ENCODE measurements around the gene PUM1.

Gene PUM1

DNA sequence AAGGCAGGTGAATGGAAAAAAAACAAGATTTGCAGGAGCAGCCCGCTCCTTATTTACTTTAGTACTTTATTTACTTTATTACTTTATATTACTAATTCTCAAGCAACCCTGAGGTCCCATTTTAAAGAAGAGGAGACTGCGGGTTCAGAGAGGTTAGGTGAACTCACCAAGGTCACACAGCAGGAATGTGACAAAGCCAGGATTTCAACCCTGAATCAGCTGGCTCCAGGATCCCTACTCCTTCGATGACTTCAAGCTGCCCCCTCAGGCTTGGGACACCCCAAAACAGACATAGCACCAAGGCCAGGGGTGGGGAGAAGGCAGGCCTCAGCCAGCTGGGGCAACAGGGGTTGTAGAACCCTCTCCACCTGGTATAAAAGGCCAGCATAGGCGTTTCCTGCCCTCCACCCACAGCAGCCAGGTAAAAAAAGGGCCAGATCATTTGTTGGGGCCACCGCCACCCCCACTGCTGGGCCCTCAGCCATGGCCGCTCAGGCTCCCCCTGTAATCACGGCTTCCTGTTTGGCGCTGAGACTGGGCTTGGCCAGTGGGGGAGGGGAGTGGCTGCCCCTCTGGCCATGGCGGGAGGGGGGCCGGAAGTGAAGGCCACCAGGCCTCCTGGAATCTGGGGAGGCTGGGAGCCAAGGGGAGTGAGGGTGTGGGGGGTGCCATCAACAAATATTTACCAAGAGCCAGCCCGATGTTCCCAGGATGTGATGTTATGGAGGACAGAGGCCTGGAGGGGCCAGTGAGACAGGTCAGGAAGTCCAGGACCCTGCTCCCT, 163.5 kb downstream of the PUM1 start:
- peaks cover 28% of the 10 kb centered on the region for H3K4me1 Mint-ChIP-seq
- H3K9me3 Mint-ChIP-seq = no peaks in the 10 kb centered on the region
- H3K27me3 Mint-ChIP-seq (ENCODE audit: low read depth) = no peaks in the 10 kb centered on the region
- H3K27ac Mint-ChIP-seq = peak overlapping the region in 1 of 3 experiments; percentile 62
- H3K36me3 Mint-ChIP-seq (ENCODE audit: low read depth) = no peaks in the 10 kb centered on the region
- TF ChIP-seq, protein P1, sequence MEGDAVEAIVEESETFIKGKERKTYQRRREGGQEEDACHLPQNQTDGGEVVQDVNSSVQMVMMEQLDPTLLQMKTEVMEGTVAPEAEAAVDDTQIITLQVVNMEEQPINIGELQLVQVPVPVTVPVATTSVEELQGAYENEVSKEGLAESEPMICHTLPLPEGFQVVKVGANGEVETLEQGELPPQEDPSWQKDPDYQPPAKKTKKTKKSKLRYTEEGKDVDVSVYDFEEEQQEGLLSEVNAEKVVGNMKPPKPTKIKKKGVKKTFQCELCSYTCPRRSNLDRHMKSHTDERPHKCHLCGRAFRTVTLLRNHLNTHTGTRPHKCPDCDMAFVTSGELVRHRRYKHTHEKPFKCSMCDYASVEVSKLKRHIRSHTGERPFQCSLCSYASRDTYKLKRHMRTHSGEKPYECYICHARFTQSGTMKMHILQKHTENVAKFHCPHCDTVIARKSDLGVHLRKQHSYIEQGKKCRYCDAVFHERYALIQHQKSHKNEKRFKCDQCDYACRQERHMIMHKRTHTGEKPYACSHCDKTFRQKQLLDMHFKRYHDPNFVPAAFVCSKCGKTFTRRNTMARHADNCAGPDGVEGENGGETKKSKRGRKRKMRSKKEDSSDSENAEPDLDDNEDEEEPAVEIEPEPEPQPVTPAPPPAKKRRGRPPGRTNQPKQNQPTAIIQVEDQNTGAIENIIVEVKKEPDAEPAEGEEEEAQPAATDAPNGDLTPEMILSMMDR (IDR thresholded peaks at IDR 0.05; ENCODE audit: unreplicated experiment in 3 of 3) = no peak
- H3K4me3 Mint-ChIP-seq = no peak overlapping the region

DNA sequence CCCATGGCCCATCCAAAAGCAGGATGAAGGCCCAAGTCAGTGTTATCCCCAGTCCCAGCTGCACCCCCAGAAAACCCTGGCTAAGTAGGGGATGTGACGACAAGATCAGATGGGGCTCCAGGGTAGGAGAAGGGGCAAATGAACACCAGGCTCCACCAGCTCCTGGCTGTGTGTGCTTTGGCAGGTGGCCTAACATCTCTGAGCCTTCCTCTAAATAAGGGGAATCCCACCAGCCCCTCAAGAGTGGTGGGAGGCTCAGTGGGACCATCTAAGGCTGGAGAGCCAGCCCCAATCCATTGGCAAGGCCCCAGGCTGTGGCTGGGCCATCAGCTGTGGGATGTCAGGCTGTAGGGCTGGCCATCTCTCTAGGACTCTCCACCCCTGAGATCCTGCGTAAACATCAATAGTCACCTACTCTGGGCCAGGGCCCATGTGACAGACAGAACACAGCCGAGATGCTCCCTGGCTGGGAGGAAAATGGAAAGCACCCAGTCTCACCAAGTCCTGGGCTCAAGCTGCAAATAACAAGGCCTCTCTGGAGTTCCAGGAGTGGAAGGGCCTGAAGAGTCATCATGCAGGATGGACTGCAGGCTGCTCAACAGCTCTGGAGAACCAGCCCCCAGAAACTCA, 164.5 kb downstream of the PUM1 start:
- Mint-ChIP-seq H3K27ac (peak overlapping the region in 1 of 3 experiments; percentile 62), H3K27me3 (ENCODE audit: low read depth) (no peaks in the 10 kb centered on the region), H3K4me3 (no peak overlapping the region), H3K36me3 (ENCODE audit: low read depth) (no peaks in the 10 kb centered on the region), H3K4me1 (peaks cover 30% of the 10 kb centered on the region), H3K9me3 (no peaks in the 10 kb centered on the region)
- TF ChIP-seq, protein P1 (IDR thresholded peaks at IDR 0.05; ENCODE audit: unreplicated experiment in 3 of 3) = no peak

DNA sequence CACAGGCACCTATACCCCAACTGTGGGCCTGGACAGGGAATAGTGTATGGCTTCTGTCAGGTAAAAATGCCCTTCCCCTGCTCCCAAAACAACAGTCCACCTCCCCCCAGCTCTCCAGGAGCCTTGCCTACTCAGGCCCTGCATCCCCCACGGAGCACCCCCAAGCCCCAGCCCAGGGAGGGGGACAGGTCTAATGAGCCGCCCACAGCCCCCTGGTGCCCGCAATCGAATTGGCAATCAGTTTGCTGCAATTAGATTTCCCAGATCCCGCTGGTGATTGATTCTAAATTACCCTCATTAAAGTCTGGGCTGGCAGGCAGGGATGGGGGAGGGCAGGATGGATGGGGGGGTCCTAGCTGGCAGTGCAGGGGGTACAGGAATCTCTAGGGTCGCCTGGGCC, 165.0 kb downstream of the PUM1 start:
- Mint-ChIP-seq H3K36me3 (ENCODE audit: low read depth) (no peaks in the 10 kb centered on the region), H3K9me3 (no peaks in the 10 kb centered on the region), H3K4me3 (no peak overlapping the region), H3K27me3 (ENCODE audit: low read depth) (no peaks in the 10 kb centered on the region), H3K27ac (no peak overlapping the region), H3K4me1 (peaks cover 29% of the 10 kb centered on the region)
- TF ChIP-seq, protein P1 (IDR thresholded peaks at IDR 0.05; ENCODE audit: unreplicated experiment in 3 of 3) = no peak

DNA sequence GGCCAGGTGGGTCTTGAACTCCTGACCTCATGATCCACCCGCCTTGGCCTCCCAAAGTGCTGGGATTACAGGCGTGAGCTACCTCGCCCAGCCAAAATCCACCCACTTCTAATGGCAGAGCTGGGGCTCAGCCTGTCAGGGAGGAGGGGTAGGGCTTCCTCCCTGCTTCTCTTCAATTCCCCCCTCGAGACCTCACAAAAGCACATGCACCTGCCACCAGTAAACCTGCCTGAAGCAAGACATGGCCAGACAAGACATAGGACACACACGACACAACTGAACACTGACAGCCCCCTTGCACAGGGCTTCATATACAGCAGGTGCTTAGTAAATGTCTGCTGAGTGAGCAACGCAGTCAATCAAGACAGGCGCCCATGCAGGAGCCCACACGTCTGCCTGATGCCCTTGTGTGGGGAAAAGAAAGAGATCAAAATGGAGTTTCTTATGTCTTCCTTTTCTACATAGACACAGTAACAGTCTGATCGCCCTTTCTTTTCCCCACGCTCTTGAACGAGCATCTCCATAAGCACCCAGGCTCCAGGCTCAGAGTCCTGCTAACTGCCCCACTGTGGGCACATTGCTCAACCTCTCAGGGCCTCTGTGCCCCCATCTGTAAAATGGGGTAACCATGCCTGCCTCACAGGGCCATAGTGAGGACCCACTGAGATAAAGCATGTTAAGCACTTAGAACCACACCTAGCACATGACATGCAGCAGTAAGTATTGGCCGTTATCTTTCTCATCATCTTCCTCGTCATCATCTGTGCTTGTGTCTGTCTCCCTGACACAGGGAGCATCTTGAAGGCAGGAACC, 165.7 kb downstream of the PUM1 start:
- TF ChIP-seq, protein P1 (IDR thresholded peaks at IDR 0.05; ENCODE audit: unreplicated experiment in 3 of 3) = no peak
- H3K4me3 Mint-ChIP-seq = no peak overlapping the region
- no peaks in the 10 kb centered on the region for H3K27me3 Mint-ChIP-seq (ENCODE audit: low read depth)
- H3K9me3 Mint-ChIP-seq = no peaks in the 10 kb centered on the region
- peak overlapping the region in 1 of 3 experiments; percentile 30 for H3K27ac Mint-ChIP-seq
- peaks cover 34% of the 10 kb centered on the region for H3K4me1 Mint-ChIP-seq
- H3K36me3 Mint-ChIP-seq (ENCODE audit: low read depth) = no peaks in the 10 kb centered on the region

DNA sequence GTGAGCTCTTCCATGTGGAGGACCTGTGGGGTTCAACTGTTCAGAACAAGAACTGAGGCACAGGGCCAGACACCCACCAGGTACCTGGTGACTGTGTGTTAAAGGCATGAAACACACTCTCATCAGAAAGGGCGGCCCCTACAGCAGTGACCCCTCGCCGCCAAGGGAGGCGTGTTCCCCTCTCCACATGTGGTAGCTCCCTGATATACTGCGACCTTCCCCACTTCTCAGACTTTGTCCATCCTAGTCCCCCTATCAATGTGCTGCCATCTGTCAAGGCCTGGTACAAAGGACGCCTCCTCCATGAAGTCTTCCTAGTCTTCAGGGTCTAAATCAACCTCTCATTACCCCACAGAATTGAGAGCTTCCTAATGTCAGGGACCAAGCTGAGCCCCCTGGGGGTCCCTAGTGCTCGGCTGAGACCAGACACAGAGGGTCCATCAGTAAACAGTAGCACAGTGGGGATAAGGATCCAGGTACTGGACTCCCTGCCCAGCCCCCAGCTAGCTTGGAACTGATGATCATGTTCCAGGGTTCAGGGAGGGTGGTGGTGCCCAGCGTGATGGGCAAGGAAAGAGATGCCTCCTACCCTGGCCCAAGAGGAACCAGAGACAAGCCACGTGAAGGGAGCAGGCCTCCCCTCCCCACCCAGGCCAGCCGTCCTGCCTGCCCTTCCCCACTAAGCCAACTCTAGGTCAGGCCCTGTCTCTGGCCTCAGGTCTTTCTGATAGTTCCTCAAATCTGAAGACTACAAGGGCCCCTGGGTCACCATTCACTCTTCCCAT, 167.3 kb downstream of the PUM1 start:
- H3K36me3 Mint-ChIP-seq (ENCODE audit: low read depth) = no peaks in the 10 kb centered on the region
- H3K4me1 Mint-ChIP-seq = peaks cover 45% of the 10 kb centered on the region
- no peaks in the 10 kb centered on the region for H3K9me3 Mint-ChIP-seq
- TF ChIP-seq, protein P1 (IDR thresholded peaks at IDR 0.05; ENCODE audit: unreplicated experiment in 3 of 3) = no peak
- no peak overlapping the region for H3K4me3 Mint-ChIP-seq
- peaks cover 5% of the 10 kb centered on the region for H3K27me3 Mint-ChIP-seq (ENCODE audit: low read depth)
- H3K27ac Mint-ChIP-seq = no peak overlapping the region

Measured in nephron (organoid).